Loucy (cell line): ENCODE results near the gene KIAA0319L.

Source experiments
- CTCF ChIP-seq: fragments of 200-600 bp; sonication (generic); conservative IDR thresholded peaks from 2 replicates; pipeline ENCODE4 v1.5.1; 2014; ENCODE audit warnings: mild to moderate bottlenecking, antibody characterized with exemption, low read length
- EZH2phosphoT487 ChIP-seq: fragments of 200-600 bp; IDR thresholded peaks from 2 replicates; pipeline ENCODE4 v1.6.1; 2018; ENCODE audit warnings: antibody characterized with exemption, mild to moderate bottlenecking, moderate library complexity, borderline replicate concordance

DNA sequence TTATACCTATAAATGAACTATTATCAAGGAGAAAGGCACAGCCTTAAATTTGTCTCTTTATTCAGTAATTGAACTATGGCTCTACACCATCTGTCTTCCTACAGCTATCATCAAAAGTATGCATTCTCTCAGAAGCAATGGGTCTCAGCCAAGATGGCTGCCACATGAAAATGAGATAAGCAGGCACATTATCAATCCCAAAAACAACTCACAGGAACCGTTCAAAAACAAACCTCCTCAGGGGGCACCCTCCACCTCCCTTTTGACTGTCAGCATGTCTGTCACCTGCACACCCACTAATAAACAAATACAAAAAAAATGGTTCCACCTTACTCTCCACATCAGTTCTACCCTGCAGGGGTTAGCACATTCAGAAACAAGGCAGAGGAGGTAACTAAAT, 23.6 kb downstream of the KIAA0319L start:
- TF ChIP-seq CTCF (no peak), EZH2phosphoT487 (no peak)
